Raji (cell line): ENCODE measurements around the gene UGCG.

Experiments used
- POLR2A ChIP-seq: IDR thresholded peaks from 2 replicates; pipeline ENCODE4 v1.6.1; 2011; ENCODE audit warnings: low read depth, low read length, control low read depth; ENCODE audit not compliant: insufficient read depth

Gene UGCG

DNA sequence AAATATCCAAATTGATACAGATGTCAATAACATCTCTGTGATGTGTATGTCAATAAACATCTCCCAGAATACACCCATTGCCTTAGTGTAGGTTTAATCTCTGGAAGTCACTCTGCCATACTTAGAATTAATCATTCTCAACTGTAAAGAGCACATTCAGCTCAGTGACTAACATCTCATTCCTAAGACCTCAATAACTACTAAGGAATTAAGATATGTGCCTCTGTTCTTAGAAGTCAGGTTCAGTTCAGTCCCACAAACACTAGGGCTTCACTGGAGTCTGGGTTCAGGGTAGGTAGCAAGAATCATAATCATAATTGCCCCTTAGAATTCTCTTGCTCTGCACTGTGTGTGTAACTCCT lies 31.7 kb downstream of the UGCG start:
- TF ChIP-seq POLR2A, result no peak

DNA sequence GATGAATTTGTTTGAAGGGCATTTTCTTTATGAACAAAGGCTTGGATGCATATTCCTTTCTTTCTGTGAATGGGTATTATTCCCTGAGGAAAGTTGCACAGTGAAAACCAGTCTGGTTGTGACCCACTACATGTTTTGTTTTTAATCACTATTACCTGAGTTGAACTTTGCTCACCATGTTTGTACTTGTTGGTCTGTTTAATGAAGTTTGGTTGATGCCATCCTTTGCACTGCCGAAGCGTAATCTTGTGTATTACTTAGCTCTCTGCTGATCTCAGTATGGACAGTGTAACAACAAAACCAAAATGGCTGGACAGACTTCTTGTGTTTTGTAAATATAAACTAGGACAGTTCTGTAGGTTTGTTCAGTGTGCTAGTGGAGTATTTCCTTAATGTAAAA lies 38.1 kb downstream of the UGCG start:
- no peak for TF ChIP-seq POLR2A

DNA sequence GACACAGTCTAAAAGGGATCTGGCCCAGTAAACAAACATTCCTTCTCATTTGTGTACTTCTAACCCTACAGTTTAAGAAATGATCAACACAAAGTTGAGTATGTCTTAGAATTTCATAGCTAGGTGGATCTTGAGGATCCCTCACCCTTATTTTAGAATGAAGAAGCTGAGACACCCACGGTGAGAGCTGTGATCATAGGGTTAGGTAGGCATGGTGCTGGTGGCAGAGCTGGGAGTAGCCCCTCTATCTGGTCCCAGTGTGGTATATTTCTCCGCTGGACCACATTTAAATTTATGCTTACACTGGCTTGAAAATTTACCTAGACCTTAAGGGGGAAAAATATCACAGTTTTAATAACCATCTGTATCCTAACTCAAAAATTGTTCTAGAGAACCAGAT lies 39.8 kb downstream of the UGCG start:
- TF ChIP-seq POLR2A, result no peak

DNA sequence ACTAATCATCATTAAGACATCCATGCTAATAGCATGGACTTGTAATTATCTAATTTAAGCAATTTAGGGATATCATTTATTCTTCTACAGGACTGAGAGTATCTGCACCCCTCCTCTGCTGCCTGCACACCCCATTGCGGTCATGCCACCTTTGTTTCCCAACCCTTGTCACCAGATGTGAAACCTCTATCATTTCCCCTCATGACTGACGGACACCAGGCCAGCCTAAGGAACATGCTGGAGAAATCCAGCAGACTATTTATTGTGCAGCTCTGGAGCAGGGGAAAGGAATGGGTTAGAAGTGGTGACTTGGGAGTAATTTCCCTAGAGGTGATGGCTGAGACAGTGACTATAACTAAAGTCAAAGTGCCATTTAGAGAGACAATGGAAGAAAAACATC lies 40.7 kb downstream of the UGCG start:
- TF ChIP-seq POLR2A, result no peak

DNA sequence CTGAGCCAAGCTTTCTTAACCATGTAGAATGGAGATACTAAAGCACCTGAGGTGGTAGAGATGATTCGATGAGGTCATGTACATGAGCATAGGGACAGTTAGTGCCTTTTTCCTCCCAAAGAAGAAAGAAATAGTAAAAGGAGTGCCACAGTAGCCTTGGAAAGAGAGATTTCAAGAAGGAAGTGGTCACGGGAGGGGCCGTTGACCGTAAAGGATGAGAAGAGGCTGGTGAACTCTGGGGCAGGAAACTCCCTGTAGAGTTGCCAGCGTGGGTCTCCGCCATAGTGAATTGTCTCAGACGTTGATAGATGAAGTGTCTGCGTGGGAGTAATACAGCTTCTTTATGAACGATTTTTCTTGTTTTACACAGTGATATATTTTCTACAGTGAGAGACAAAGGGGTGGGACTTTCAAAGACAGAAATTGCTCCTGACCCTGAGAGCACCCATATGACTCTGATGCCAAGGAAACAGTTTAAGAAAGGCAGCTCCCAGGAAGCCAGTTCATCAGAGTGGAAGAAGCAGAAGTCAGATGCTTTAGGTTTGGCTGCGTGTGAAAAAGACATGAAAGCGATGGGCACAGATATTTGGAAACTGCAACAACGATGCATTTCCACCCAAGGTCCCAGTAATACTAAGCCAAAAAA lies 41.3 kb downstream of the UGCG start:
- no peak for TF ChIP-seq POLR2A

DNA sequence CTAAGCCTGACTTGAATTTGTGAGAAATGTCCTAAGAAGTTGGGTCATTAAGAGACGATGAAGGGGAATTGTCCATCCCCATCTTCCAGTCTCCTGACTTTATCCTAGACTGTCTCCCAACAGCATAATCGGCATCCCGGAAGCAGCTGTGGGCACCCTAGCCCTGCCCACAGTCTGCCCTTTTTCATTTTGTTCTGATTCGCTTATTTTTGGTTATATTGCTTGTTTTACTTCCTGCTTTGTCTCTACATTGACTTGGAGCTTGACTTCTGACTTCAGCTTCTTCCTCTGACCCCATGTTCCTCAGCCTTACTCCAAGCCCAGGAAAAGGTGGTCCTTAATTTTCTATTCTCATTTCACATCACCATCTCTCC lies 41.8 kb downstream of the UGCG start:
- no peak for TF ChIP-seq POLR2A

DNA sequence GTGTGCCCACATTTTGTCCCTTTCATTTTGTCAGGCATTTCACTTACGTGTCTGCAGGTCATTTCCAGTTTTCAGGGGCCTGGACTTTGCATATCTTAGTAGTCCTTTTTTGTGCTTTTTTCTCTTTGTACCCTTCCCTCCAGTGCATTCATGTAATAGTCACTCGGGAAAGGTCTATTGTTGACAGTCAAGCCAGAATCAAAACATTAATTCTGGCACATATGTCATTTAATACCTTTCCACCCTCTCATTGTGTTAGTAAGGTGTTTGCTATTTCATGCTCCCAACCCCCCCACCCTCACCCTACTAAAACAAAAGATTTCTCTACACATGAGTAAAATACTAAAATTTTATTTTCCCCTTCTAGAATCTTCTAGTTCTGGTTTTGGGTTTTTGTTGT lies 42.7 kb downstream of the UGCG start:
- no peak for TF ChIP-seq POLR2A

DNA sequence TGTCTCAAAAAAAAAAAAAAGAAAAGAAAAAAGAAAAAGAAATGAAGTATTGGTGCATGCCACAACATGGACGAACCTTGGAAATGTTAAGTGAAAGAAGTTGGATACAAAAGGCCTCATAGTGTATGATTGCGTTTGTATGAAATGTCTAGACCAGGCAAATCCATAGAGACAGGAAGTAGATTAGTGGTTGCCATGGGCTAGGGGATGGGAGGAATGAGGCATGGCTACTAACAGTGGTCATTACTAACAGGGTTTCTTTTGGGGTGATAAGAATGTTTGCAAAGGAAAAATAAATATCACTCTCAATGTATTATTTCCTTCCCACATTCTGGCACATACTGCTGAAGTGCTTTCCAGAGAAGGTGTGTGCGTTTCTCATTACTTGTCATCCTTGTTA lies 44.1 kb downstream of the UGCG start:
- no peak for TF ChIP-seq POLR2A

DNA sequence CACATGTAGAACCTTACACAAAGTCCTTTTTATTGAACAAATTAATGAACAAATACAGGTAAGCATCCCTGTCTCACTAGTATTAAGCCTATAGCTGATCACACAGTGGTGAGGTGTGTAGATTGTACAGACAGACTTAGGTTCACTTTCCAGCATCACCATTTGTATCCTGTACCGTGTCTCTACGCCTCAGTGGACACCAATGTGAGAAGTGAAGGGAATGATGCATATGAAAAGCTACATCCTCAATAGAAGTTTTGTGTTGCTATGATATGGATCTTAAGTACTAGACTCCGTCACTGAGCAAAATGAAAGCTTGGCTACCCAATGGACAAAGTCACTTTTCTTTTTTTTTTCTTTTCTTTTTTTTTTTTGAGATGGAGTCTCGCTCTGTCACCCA lies 46.6 kb downstream of the UGCG start:
- TF ChIP-seq POLR2A, result no peak

DNA sequence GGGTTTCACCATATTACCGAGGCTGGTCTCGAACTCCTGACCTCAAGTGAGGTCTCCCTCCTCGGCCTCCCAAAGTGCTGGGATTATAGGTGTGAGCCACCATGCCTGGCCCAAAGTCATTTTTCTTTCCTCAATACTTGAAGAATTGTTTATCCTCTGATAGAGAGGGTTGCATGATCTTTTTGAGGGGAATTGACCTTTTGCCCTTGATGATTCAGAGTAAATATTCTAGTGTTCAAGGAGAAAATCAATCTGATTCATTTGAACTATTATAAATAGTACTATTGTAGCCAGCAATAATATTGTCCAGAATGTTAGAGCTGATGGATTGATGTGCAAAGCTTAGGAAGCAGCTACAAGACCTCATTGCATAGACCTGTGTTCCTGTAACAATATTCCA lies 47.1 kb downstream of the UGCG start:
- no peak for TF ChIP-seq POLR2A

DNA sequence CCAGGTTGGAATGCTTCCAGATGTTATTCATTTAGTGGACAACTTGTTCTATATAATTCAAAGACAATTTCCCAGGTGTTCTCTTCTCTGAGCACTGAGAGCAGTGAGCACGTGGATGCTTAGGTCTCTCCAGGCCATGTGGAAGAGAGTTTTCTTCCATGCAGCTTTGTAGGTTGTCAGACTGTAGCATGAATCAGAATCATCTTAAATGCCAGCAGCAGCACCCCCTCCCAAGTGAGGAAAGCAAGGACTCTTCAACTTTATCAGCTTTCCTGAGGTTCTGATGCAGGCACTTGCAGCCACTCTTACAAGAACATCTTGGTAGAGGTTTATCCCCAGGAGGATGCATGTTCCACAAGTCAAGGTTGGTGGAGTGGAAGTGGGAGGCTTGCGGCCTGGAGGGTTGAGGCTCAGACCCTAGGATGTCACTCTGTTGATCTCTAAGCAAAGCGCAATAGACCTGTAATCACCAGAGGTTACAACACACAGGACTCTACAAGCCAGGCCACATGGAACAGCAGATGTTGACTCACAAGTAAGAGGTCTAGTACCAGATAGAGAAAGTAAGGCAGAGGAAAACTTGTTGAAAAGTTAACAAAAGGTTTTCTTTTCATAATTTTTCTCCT lies 47.7 kb downstream of the UGCG start:
- TF ChIP-seq POLR2A, result no peak

DNA sequence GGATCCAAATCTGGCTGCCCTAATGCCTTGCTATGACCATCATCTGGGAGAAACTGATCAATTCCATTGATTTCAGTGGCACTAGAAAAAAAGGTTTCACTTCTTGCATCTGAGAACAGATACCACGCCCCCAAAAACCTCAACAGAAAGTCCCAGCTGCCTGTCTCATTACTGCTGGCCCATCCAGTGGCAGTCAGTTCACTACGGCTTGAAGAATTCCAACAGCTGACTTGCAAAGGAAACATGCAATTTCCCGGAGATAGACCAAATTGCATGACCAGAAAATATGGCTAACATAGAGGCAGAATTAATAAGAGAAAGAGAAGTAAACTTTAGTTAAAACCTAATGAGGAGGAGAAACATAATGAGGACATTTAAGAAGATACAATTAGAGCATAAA lies 48.6 kb downstream of the UGCG start:
- no peak for TF ChIP-seq POLR2A

DNA sequence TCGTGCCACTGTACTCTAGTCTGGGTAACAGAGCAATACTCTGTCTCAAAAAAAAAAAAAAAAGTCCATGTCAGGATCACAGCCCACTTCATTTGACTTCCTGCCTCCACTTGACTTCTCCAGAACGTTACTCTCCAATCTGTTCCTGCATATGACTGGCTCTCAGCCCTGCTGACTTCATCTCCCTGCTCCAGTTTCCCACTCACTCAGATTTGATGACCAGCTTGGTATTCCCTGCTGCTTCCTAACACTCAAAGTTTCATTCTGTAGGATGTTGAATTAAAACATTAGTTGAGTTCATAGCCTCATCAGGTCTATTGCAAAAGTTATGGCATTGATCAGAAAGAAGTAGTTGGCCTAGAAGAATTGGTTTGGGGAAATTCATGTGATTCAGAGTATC lies 52.3 kb downstream of the UGCG start:
- TF ChIP-seq POLR2A, result no peak

DNA sequence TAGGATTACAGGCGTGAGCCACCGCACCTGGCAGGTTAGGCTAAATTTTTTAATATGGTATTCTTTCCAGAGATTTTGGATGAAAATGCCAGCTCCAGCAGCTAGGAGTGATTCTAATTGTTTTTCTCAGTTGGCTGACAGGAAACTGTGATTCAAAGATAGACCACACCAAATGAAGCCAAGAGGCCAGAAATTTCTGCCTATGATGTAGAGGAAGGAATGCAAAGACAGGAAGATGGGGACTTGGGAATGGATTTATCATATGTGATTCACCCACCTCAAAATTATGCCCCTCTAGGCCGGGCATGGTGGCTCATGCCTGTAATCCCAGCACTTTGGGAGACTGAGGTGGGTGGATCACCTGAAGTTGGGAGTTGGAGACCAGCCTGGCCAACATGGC lies 53.3 kb downstream of the UGCG start:
- no peak for TF ChIP-seq POLR2A

DNA sequence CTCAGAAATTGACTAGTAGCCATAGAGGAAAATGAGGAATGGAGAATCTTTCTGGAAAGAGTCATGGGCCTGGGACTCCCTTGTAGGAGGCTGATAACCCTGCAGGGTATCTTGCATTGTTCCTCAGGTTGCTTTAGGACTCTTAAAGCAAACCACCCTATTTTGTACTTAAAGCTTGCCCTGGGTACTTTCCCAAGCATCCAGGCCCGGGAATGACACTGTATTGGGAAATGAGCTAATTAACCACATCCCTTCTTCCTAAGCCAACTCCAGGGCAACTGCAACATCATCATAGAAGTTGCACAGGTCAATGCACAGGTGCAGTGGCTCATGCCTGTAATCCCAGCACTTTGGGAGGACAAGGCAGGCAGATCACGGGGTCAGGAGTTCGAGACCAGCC lies 55.9 kb downstream of the UGCG start:
- TF ChIP-seq POLR2A, result no peak

DNA sequence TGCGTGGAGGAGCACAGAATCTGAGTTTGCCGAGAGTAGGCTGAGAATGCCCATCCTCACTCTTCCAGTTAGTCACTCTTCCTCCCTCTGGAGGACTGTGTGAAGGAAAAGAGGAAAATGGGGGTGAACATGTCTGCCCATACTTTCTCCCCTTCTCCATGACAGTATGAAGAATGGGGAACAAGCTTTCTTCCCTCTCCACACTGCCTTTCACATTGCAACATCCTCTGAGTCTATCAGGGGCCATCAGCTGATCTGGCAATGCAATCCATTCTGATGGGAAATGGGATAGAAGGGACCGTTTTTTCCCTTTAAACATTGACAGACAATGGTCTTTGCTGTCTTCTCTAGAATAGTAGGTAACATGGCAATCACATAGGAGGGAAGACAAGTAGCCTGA lies 56.8 kb downstream of the UGCG start:
- TF ChIP-seq POLR2A, result no peak

DNA sequence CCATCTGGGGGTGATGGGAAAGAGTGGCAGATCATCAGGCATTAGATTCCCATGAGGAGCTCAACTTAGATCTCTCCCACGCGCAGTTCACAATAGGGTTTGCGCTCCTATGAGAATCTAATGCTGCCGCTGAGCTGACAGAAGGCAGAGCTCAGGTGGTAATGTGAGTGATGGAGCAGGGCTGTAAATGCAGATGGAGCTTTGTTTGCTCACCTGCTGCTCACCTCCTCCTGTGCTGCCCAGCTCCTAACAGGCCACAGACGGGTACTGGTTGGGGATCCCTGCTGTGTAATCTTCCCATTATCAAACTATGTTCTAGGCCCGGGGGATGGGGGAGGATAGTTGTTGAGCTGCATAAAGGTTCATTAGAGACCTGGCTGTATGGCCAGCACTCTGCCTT lies 58.4 kb downstream of the UGCG start:
- TF ChIP-seq POLR2A, result no peak
